Activated T-cell treated with anti-CD3 and anti-CD28 coated beads, Interleukin-2, amount 50 U/mL, for 24 hours (primary cell): ENCODE data around the gene YBX2.
A peak's percentile ranks its signal among the peaks of the same experiment; 100 is the strongest.

Source experiments
- DNase-seq: peaks from one replicate; pipeline ENCODE4 v3.0.0-alpha.2; 2020
- H3K27ac Mint-ChIP-seq: 2 replicates; pipeline ENCODE4 v1.8.0; 2020; ENCODE audit warnings: mild to moderate bottlenecking, mixed read lengths
- H3K27me3 Mint-ChIP-seq: 2 replicates; pipeline ENCODE4 v1.8.0; 2020; ENCODE audit warnings: mixed read lengths
- H3K36me3 Mint-ChIP-seq: 2 replicates; pipeline ENCODE4 v1.8.0; 2020; ENCODE audit warnings: low read depth, mixed read lengths
- H3K4me1 Mint-ChIP-seq: 2 replicates; pipeline ENCODE4 v1.8.0; 2020; ENCODE audit warnings: low read depth, mixed read lengths
- H3K4me3 Mint-ChIP-seq: 2 replicates; pipeline ENCODE4 v1.8.0; 2020; ENCODE audit warnings: mild to moderate bottlenecking, moderate library complexity, mixed read lengths
- H3K9me3 Mint-ChIP-seq: 2 replicates; pipeline ENCODE4 v1.8.0; 2020; ENCODE audit warnings: mixed read lengths

Gene YBX2

DNA sequence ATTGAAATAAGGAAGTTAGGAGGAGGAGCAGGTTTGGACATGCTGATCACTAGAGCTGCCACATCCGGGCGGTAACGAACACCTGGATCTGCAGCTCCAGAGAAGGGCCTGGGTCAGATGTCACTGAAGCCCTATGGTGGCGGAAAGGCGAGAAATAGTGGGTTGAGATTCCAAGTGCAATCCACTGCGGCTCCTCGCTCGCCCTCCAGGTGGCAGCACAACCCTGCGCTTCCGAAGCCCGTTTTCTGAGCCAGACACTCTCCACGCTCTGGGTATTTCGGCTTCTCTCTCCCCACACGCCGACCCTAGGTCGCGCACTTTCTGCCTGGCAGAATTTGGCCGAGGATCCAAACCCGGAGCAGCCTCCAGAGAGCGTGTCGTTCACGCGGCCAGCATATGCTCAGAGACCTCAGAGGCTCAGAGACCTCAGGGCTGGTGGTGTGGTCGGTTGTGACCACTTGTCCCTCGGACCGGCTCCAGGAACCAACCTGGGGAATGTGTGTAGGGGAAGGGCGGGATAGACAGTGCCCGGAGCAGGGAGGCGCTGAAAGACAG lies 13.8 kb downstream of the YBX2 start:
- Mint-ChIP-seq H3K27ac (peak overlapping the region; percentile 79), H3K9me3 (no peaks in the 10 kb centered on the region), H3K36me3 (no peaks in the 10 kb centered on the region), H3K4me3 (peak overlapping the region; percentile 74), H3K27me3 (peaks cover 24% of the 10 kb centered on the region), H3K4me1 (peaks cover 20% of the 10 kb centered on the region)
- DNase-seq: peak; percentile 92

DNA sequence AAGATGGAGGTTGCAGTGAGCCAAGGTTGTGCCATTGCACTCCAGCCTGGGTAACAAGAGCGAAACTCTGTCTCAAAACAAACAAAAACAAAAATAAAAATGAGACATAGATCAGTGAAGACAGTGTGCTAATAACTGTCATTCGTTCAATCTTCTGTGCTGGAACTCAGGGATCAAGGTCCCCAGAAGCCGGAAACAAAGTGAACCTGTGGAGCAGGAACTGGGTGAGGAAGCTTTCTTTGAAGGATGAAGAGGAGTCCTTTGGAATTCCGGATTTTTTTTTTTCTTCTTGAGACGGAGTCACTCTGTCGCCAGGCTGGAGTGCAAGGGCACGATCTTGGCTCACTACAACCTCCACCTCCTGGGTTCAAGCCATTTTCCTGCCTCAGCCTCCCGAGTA lies 15.0 kb downstream of the YBX2 start:
- Mint-ChIP-seq H3K27ac (no peak overlapping the region), H3K27me3 (peaks cover 24% of the 10 kb centered on the region), H3K4me1 (peaks cover 20% of the 10 kb centered on the region), H3K9me3 (no peaks in the 10 kb centered on the region), H3K36me3 (no peaks in the 10 kb centered on the region), H3K4me3 (no peak overlapping the region)
- DNase-seq: no peak

DNA sequence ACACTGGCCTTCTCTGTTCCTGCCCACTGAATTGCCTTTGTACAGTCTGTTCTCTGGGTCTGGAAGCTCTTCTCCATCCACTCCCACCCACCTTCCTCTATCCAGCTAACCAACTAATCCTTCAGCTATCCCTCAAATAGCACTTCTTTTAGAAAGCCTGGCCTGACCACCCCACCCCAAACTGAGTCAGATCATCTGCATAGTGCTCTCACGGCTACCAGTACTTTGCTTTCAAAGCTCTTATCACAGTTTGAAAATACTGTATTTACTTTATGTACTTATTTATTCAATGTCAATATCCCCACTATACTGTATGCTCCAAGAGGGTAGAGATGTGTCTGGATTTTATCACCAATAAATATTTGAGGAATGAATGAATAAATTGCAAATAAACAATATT lies 27.7 kb downstream of the YBX2 start:
- Mint-ChIP-seq H3K27me3 (peaks cover 26% of the 10 kb centered on the region), H3K4me1 (peaks cover 20% of the 10 kb centered on the region), H3K36me3 (no peaks in the 10 kb centered on the region), H3K9me3 (no peaks in the 10 kb centered on the region), H3K27ac (no peak overlapping the region), H3K4me3 (no peak overlapping the region)
- DNase-seq: no peak

DNA sequence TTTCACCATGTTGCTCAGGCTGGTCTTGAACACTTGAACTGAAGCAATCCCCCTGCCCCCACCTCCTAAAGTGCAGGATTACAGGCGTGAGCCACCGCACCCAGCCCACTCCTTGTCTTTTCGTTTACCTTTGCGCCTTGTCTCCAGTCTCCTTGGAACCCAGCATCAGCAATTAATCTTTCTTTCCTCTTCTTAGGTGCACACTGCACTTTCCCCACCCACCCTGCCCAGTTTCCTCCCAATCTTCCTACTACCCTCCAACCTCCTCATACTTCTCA lies 30.7 kb downstream of the YBX2 start:
- Mint-ChIP-seq H3K27ac (no peak overlapping the region), H3K4me3 (no peak overlapping the region)
- DNase-seq: no peak

DNA sequence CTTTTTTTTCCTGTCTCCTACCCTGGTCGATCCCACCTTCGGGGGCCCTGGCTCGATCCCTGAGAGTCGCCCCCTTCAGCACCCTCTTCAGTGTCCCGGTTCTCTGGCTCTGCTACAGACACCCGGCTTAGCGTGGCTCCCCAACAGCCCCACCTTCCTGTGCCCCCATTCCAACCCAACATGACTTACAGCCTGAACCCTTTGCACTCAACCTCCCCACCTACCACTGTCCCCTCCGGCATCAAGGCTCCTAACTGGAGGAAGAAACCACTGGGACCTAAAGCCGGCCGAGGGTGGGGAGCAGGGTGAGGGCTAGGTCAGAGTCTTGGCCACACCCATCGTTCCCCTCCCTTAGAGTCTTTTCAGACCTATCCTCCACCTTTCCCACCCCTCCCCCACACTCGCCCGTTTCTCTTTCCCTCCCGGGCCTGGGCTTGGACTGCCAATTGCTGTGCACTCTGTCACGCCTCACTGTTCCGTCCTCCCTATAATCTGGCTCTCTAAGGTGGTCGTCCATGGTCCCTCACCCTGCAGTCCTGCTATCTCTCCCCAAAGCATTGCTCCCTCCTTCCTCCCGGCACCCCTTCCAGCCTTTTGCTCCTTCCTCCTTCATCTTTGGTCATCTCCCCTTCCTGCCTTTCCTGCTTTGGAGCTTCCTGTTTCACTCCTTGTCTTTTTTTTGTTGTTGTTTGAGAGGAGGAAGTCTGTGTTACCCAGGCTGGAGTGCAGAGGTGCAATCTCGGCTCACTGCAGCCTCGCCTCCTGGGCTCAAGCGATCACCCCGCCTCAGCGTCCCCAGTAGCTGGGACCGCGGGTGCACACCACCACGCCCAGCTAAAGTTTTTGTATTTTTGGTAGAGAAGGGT lies 31.3 kb downstream of the YBX2 start:
- H3K4me3 Mint-ChIP-seq: peak overlapping the region; percentile 59
- no peaks in the 10 kb centered on the region for H3K9me3 Mint-ChIP-seq
- peaks cover 28% of the 10 kb centered on the region for H3K27me3 Mint-ChIP-seq
- DNase-seq: peak; percentile 52
- peaks cover 19% of the 10 kb centered on the region for H3K36me3 Mint-ChIP-seq
- peak overlapping the region; percentile 30 for H3K27ac Mint-ChIP-seq
- H3K4me1 Mint-ChIP-seq: peaks cover 36% of the 10 kb centered on the region

More for the DNA sequence above, 30.7 kb downstream of the YBX2 start:
- Mint-ChIP-seq H3K4me1 (peaks cover 36% of the 10 kb centered on the region), H3K27me3 (peaks cover 28% of the 10 kb centered on the region), H3K36me3 (peaks cover 14% of the 10 kb centered on the region), H3K9me3 (no peaks in the 10 kb centered on the region)

DNA sequence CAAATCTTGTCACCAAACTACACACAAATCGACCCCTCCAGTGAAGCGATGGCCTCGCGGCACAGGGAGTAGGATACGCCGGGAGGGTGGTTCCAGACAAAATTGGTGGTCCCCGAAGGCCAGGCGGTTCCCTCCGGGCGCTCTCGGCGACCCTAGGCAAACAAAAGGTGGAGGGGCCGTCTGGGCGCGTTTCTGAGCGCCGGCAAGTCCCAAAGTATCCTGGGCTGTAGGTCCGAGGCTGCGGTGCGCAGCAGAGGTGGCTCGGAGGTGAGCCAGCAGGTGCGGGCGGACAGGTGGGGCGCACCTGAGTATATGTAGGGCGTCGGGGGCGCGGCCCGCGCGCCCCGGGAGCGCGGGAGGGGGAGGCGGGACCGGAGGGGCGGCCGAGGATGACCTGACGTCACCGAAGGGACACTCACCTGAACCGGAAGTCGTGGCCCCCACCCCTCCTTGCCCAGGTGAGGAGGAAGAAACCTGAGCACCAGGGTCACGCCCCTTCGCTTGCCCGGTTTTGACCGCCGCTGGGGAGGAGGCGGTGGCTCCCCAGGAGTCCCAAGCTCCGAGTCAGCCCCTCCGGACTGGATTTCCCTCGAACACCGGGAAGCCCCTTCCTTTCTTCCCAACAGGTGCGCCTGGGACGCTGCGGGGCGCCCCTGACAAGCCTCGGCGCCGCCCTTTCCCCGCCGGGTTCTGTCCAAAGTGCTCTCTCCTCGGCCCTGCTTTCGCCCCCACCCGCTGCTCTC lies 32.1 kb downstream of the YBX2 start, which contains the start of gene CLDN7:
Gene CLDN7 (minus strand): TSS at position 287 of the 743 bp plus-strand sequence. CDS start 435 bp downstream, outside the sequence.
- H3K4me1 Mint-ChIP-seq: peaks cover 36% of the 10 kb centered on the region
- H3K27me3 Mint-ChIP-seq: peaks cover 28% of the 10 kb centered on the region
- no peaks in the 10 kb centered on the region for H3K9me3 Mint-ChIP-seq
- H3K36me3 Mint-ChIP-seq: peaks cover 25% of the 10 kb centered on the region
- peak within 1 kb of the TSS; percentile 59 for H3K4me3 Mint-ChIP-seq
- peak within 1 kb of the TSS; percentile 50 for H3K27ac Mint-ChIP-seq
- no peak for DNase-seq

DNA sequence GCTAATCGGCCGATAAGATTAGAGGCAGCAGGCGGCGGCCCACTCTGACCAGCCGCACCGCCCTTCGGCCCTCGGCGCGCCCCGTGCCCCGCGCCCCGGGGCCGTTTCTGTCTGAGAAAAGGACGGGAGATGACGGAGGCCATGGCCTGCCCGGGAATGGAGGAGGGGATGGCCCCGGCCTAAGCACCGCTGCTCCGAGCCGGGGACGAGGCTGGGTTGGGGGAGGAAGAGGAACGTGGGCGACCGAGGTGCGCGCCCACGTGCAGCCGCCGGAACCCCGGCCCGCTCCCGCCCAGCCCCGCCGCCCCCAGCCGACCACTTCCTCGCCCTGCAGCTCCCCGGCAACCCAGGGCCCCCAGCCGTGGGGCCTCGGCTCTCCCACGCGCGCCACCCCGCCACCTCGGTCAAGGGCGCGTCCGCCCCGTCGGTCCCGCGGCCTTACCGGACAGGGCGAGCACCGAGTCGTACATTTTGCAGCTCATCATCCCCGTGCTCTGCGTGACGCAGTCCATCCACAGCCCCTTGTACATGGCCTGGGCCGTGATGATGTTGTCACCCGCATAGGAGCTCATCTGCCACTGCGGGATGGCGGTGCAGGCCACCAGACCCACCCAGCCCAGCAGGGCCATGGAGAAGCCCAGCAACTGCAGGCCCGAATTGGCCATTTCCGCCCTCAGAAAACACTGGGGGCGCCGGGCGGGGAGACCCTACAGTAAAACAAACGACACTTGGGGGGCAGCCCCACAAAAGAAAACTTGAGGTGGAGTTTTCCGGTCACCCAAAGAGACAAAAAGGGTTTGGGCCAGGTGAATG lies 32.9 kb downstream of the YBX2 start:
- peaks cover 36% of the 10 kb centered on the region for H3K4me1 Mint-ChIP-seq
- peak overlapping the region; percentile 52 for H3K27ac Mint-ChIP-seq
- peak; percentile 67 for DNase-seq
- peaks cover 33% of the 10 kb centered on the region for H3K36me3 Mint-ChIP-seq
- peak overlapping the region; percentile 56 for H3K4me3 Mint-ChIP-seq
- H3K9me3 Mint-ChIP-seq: no peaks in the 10 kb centered on the region
- H3K27me3 Mint-ChIP-seq: peaks cover 26% of the 10 kb centered on the region

DNA sequence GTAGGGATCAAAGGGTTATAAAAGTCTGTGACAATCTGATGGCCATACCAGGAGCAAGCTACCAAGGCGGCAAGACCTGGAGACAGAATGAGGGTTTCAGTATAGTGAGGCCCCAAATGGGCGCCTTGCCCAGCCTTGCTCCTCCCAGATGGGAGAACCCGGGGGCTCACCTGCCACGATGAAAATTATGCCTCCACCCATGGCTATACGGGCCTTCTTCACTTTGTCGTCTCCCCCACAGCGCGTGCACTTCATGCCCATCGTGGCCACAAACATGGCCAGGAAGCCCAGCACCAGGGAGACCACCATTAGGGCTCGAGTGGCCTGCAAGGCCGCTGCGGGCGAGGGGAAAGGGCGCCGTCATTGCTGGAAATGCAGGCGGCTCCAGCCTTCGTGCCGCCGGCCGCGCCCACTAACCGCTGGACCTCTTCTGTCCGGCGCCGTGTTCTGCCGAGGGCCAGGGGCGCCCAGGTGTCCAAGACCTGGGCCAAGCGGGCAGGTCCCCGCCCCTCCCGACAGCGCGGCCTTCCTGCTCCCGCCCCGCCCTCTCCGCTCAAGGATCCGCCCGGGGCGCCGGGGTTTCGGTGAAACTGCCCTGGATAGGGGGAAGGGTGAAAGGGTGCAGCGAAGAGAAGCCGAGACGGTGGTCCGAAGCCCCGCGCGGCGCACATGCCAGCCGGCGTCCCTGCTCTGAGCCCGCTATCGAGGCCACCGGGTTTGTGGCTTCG lies 33.6 kb downstream of the YBX2 start:
- Mint-ChIP-seq H3K4me1 (peaks cover 36% of the 10 kb centered on the region), H3K27me3 (peaks cover 26% of the 10 kb centered on the region), H3K36me3 (peaks cover 41% of the 10 kb centered on the region), H3K9me3 (no peaks in the 10 kb centered on the region), H3K4me3 (peak overlapping the region; percentile 51), H3K27ac (peak overlapping the region; percentile 52)
- peak; percentile 42 for DNase-seq

DNA sequence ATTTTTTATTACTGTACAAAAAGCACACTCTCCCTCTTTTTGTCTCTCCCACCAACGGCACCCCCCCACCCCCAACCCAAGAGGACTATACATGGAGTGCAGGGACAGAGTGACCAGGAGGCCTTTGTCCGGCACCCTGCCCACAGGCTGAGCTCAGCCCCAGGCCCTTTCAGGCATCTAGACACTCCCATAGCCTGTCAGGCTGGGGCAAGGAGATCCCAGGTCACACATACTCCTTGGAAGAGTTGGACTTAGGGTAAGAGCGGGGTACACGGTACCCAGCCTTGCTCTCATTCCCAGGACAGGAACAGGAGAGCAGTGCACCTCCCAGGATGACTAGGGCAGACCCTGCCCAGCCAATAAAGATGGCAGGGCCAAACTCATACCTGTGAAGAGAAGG lies 34.3 kb downstream of the YBX2 start:
- peaks cover 47% of the 10 kb centered on the region for H3K36me3 Mint-ChIP-seq
- H3K27me3 Mint-ChIP-seq: peaks cover 26% of the 10 kb centered on the region
- no peaks in the 10 kb centered on the region for H3K9me3 Mint-ChIP-seq
- H3K4me3 Mint-ChIP-seq: peak overlapping the region; percentile 18
- H3K27ac Mint-ChIP-seq: peak overlapping the region; percentile 14
- peaks cover 36% of the 10 kb centered on the region for H3K4me1 Mint-ChIP-seq
- DNase-seq: no peak

DNA sequence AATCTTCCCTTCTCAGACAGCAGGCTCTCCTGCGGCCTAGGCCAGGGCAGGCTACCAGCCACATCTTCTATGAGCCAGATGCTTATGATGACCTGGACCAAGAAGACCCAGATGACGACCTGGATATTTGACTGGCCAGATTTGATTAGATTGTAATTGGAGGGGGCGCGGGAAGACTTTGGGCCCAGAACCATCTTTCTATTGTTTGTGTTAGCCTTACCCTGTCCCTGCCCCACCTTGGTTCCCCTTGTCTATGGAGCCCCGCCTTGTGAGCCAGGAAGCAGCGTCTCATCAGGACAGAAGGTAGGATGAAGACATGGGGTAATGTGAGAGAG lies 34.9 kb downstream of the YBX2 start:
- Mint-ChIP-seq H3K27ac (no peak overlapping the region), H3K9me3 (no peaks in the 10 kb centered on the region), H3K36me3 (peaks cover 54% of the 10 kb centered on the region), H3K27me3 (peaks cover 26% of the 10 kb centered on the region), H3K4me1 (peaks cover 39% of the 10 kb centered on the region), H3K4me3 (no peak overlapping the region)
- no peak for DNase-seq

DNA sequence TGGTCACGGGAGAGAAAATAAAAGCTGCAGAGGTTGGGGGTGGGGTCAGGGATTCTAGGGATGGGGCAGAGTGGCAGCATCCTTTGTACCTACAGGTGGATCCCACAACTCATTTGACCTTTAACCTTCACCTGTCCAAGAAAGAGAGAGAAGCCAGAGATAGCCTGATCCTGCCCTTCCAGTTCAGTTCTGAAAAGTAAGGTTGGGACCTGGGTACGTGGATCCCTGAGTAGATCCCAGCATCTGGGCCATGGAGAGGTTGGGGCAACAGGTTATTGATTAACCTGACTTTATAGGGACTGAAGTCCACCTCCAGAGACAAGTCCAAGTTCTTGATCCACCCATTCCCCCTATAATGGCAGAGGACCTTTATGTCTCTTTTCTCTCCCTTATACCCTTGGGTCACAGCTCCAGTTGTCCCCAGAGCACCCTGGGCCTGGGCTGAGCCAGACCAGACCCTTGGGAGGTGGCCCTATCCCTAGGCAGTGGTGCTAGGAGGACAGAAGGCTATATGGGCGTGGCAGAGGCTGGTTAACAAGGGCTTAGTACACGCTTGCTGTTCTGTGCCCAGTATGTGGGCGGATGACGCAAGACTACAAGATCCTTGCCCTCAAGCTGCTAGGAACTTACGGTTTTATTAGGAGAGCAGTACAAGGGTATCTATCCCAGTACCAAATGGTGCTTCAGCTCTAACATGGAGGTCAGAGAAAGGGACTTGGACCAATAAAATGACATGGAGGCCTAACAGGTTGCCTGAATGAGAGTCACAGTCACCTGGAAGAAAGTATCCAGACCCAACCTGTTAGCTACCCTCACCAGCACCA lies 35.5 kb downstream of the YBX2 start:
- no peak for DNase-seq
- Mint-ChIP-seq H3K27ac (no peak overlapping the region), H3K4me3 (no peak overlapping the region), H3K4me1 (peaks cover 42% of the 10 kb centered on the region), H3K9me3 (no peaks in the 10 kb centered on the region), H3K27me3 (peaks cover 20% of the 10 kb centered on the region), H3K36me3 (peaks cover 59% of the 10 kb centered on the region)

DNA sequence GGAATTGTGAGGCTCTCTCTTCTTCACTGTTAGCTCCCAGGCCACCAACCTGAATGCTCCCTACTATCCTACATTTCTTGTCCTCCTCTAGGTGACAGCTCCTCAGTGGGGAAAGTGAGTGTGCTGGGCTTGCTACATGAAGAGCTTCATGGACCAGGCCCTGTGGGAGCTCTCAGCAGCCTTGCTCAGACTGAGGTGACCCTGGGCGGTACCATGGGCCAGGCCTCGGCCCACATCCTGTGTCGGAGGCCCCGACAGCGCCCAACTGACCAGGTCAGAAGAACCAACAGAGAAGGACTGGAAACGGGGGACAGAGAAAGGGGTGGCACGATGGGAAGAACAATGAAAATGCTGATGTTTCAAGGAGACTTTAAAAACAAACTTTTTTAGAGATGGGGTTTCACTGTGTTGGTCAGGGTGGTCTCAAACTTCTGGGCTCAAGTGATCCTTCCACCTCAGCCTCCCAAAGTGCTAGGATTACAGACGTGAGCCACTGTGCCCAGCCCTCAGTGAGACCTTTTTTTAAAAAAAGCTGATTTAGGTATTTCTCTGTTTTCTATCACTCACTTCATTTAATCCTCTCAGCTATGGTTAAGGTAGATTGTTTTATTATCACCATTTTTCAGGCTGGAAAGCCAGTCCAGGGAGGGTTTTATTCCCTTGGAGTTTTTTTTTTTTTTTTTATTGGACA lies 37.5 kb downstream of the YBX2 start:
- Mint-ChIP-seq H3K36me3 (peaks cover 78% of the 10 kb centered on the region), H3K4me1 (peaks cover 38% of the 10 kb centered on the region), H3K27ac (peak overlapping the region; percentile 79), H3K9me3 (no peaks in the 10 kb centered on the region), H3K4me3 (no peak overlapping the region), H3K27me3 (peaks cover 3% of the 10 kb centered on the region)
- no peak for DNase-seq

DNA sequence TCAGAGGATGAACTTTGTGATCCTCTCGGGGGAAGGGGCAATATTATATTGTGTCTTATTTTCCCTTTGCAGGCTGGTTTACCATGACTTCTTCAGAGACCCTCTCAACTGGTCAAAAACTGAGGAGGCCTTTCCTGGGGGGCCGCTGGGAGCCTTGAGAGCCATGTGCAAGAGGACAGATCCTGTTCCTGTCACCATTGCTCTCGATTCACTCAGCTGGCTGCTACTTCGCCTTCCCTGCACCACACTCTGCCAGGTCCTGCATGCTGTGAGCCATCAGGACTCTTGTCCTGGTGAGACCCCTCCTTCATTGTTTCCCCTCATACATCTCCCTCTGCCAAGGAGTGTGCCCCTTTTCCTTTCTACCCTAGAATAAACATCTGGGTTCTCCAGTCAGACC lies 39.9 kb downstream of the YBX2 start:
- peaks cover 86% of the 10 kb centered on the region for H3K36me3 Mint-ChIP-seq
- no peak overlapping the region for H3K27ac Mint-ChIP-seq
- H3K4me1 Mint-ChIP-seq: peaks cover 34% of the 10 kb centered on the region
- DNase-seq: no peak
- H3K4me3 Mint-ChIP-seq: no peak overlapping the region
- no peaks in the 10 kb centered on the region for H3K27me3 Mint-ChIP-seq
- H3K9me3 Mint-ChIP-seq: no peaks in the 10 kb centered on the region
